Hepatocyte (in vitro differentiated cells): ENCODE results near the gene TP63.

Experiments
- EZH2phosphoT487 ChIP-seq: fragments of 200-600 bp; sonication (generic); IDR thresholded peaks from one replicate; pipeline ENCODE4 v1.6.1; 2018; ENCODE audit warnings: antibody characterized with exemption, mild to moderate bottlenecking, low read depth, moderate library complexity; ENCODE audit not compliant: unreplicated experiment, severe bottlenecking
- TF ChIP-seq, protein P1 (sequence below): fragments of 200-600 bp; sonication (generic); IDR thresholded peaks from 2 replicates; pipeline ENCODE4 v1.5.1; 2016; ENCODE audit warnings: antibody characterized with exemption, mild to moderate bottlenecking; ENCODE audit not compliant: poor library complexity

DNA sequence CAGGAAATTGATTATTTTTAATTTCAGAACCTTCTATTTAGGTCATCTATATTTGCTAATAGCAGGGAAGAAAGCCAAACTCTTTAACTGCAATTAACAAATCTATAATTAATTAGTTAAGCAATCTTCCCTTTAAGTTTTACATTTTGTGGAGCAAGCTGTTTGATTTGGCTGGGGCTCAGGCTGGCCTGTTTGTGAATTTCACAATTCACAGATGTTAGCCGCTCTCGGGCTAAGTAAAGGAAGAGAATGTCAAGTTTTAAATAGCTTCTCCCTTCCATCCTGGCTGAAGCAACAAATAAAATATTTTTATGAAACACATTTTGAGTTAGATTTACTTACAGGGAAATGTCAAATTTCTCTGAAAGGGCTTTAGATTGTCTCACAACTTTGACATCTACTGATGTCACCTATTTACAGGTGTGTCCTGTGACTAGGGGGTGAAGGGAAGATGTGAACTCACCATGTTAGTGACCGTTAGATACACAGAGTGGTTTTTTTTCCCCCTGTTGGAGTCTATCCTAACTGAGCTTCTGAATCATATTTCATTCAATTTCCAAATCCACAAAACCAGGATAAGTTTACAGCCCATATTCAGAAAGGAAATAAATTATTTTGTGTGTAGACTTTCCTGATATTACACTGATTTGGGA is 1.3 kb upstream of the TP63 start:
- TF ChIP-seq, protein P1, sequence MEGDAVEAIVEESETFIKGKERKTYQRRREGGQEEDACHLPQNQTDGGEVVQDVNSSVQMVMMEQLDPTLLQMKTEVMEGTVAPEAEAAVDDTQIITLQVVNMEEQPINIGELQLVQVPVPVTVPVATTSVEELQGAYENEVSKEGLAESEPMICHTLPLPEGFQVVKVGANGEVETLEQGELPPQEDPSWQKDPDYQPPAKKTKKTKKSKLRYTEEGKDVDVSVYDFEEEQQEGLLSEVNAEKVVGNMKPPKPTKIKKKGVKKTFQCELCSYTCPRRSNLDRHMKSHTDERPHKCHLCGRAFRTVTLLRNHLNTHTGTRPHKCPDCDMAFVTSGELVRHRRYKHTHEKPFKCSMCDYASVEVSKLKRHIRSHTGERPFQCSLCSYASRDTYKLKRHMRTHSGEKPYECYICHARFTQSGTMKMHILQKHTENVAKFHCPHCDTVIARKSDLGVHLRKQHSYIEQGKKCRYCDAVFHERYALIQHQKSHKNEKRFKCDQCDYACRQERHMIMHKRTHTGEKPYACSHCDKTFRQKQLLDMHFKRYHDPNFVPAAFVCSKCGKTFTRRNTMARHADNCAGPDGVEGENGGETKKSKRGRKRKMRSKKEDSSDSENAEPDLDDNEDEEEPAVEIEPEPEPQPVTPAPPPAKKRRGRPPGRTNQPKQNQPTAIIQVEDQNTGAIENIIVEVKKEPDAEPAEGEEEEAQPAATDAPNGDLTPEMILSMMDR = no peak
- no peak for TF ChIP-seq EZH2phosphoT487
